Islet precursor cell (in vitro differentiated cells): ENCODE data around the gene MYEOV.

Source experiments
- DNase-seq: peaks from one replicate; pipeline ENCODE4 v3.0.0-alpha.2; 2018

Gene MYEOV

GRCh38 chr11:69287968-69288882 lies 5.7 kb upstream of the MYEOV start:
- no peak for DNase-seq

- no peak for DNase-seq
Measured at GRCh38 chr11:69288883-69289242, 5.1 kb upstream of the MYEOV start.

GRCh38 chr11:69290806-69291205 lies 3.1 kb upstream of the MYEOV start:
- no peak for DNase-seq

GRCh38 chr11:69291459-69292110 lies 2.4 kb upstream of the MYEOV start:
- no peak for DNase-seq

GRCh38 chr11:69292221-69292648 lies 1.7 kb upstream of the MYEOV start:
- no peak for DNase-seq

- peak; percentile 80 for DNase-seq
Measured at GRCh38 chr11:69293087-69293486, 868 bp upstream of the MYEOV start.

GRCh38 chr11:69294571-69295078 lies 670 bp downstream of the MYEOV start:
- no peak for DNase-seq

- no peak for DNase-seq
Measured at GRCh38 chr11:69295079-69295994, 1.4 kb downstream of the MYEOV start.

- no peak for DNase-seq
Measured at GRCh38 chr11:69295995-69296889, 2.3 kb downstream of the MYEOV start.

GRCh38 chr11:69296890-69297786 lies 3.2 kb downstream of the MYEOV start:
- peak; percentile 98 for DNase-seq

- no peak for DNase-seq
Measured at GRCh38 chr11:69297787-69298266, 3.9 kb downstream of the MYEOV start.

GRCh38 chr11:69298267-69299022 lies 4.5 kb downstream of the MYEOV start:
- DNase-seq: peak; percentile 97

GRCh38 chr11:69299023-69299461 lies 5.1 kb downstream of the MYEOV start:
- no peak for DNase-seq

- DNase-seq: no peak
Measured at GRCh38 chr11:69299572-69299971, 5.6 kb downstream of the MYEOV start.

GRCh38 chr11:69300120-69301060 lies 6.4 kb downstream of the MYEOV start:
- peak; percentile 88 for DNase-seq

GRCh38 chr11:69301081-69301454 lies 7.1 kb downstream of the MYEOV start:
- no peak for DNase-seq

GRCh38 chr11:69301455-69302401 lies 7.8 kb downstream of the MYEOV start:
- peak; percentile 92 for DNase-seq
